Coronary artery (tissue), 2 donors: ENCODE data around the gene CBX2.

Source experiments
- DNase-seq: peaks from one replicate; pipeline ENCODE4 v3.0.0-alpha.2; 2017; ENCODE audit warnings: low spot score
- H3K27ac ChIP-seq, 2 donors: fragments of 200-600 bp; sonication (generic); one replicate each; pipeline ENCODE4 v1.5.1; 2016 to 2019
- H3K4me3 ChIP-seq: fragments of 200-600 bp; sonication (generic); 2 replicates; pipeline ENCODE4 v1.5.1; 2016; ENCODE audit warnings: mild to moderate bottlenecking, moderate library complexity
- CTCF ChIP-seq: fragments of 200-600 bp; sonication (generic); IDR thresholded peaks from one replicate; pipeline ENCODE4 v1.5.1; 2019; ENCODE audit warnings: antibody characterized with exemption

Gene CBX2

GRCh38 chr17:79789943-79790804 is 12.2 kb downstream of the CBX2 start:
- peak overlapping the region; percentile 47 for H3K4me3 ChIP-seq
- DNase-seq: no peak
- no peak overlapping the region for H3K27ac ChIP-seq
- peak; percentile 74 for TF ChIP-seq CTCF

GRCh38 chr17:79790805-79791734 is 13.1 kb downstream of the CBX2 start:
- TF ChIP-seq CTCF: no peak
- DNase-seq: no peak
- Histone ChIP-seq H3K27ac (no peak overlapping the region), H3K4me3 (no peak overlapping the region)

- H3K27ac ChIP-seq: no peak overlapping the region
- TF ChIP-seq CTCF: no peak
- no peak for DNase-seq
- H3K4me3 ChIP-seq: no peak overlapping the region
Measured at GRCh38 chr17:79791735-79792161, 13.8 kb downstream of the CBX2 start.

- peak overlapping the region; percentile 69 for H3K4me3 ChIP-seq
- no peak for DNase-seq
- TF ChIP-seq CTCF: no peak
- no peak overlapping the region for H3K27ac ChIP-seq
Measured at GRCh38 chr17:79792341-79792871, 14.5 kb downstream of the CBX2 start.

GRCh38 chr17:79792984-79793923 is 15.3 kb downstream of the CBX2 start:
- peak overlapping the region; percentile 69 for H3K4me3 ChIP-seq
- H3K27ac ChIP-seq: peak overlapping the region in 1 of 2 donors; percentile 67
- DNase-seq: no peak
- no peak for TF ChIP-seq CTCF

- Histone ChIP-seq H3K27ac (peak overlapping the region in 1 of 2 donors; percentile 67), H3K4me3 (peak overlapping the region; percentile 69)
- no peak for DNase-seq
Measured at GRCh38 chr17:79793924-79794304, 16.0 kb downstream of the CBX2 start.

More at GRCh38 chr17:79793924-79794304, 16.0 kb downstream of the CBX2 start:
- TF ChIP-seq CTCF: no peak
